ENCODE data around the gene HBA1. TPM values are rescaled to one million over a fixed set of nuclear protein-coding genes. Genes with fewer than 3 reads are reported as not detected.

HBA1 gene
- total RNA-seq, 4 donors from 2014 or later, result 11.9 to 71.7 (median 41.0) TPM

DNA sequence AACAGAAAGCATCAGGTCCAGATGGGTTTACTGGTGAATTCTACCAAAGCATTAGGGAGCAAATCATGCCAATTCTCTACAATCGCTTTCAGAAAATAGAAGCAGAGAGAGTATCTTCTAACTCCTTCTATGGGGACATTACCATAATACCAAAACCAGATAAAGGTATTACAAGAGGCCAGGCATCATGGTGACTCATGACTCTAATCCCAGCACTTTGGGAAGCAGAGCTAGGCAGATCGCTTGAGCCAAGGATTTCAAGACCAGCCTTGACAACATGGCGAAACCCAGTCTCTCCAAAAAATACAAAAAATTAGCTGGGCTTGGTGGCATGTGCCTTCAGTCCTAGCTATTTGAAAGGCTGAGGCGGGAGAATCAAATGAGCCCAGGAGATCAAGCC, 26.8 kb downstream of the HBA1 start:
- TF ChIP-seq, protein P1, sequence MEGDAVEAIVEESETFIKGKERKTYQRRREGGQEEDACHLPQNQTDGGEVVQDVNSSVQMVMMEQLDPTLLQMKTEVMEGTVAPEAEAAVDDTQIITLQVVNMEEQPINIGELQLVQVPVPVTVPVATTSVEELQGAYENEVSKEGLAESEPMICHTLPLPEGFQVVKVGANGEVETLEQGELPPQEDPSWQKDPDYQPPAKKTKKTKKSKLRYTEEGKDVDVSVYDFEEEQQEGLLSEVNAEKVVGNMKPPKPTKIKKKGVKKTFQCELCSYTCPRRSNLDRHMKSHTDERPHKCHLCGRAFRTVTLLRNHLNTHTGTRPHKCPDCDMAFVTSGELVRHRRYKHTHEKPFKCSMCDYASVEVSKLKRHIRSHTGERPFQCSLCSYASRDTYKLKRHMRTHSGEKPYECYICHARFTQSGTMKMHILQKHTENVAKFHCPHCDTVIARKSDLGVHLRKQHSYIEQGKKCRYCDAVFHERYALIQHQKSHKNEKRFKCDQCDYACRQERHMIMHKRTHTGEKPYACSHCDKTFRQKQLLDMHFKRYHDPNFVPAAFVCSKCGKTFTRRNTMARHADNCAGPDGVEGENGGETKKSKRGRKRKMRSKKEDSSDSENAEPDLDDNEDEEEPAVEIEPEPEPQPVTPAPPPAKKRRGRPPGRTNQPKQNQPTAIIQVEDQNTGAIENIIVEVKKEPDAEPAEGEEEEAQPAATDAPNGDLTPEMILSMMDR (IDR thresholded peaks at IDR 0.05; ENCODE audit: low read depth), result no peak

DNA sequence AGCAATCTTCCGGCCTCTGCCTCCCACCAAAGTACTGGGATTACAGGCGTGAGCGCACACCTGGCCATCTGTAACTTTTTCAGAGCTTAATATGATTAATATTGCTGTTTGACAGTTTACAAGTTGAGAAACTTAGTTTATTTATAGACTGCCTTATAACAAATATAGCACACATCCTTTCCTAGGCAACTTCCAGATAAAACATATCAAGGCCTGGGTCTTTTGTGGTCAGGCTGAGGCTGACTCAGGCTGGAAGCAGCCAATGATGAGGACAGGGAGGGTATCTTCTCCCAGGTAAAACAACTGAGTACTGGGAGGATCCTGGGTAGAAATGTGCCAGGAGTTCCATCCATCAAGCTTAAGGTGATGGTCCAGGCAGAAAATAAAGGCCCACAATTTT, 36.5 kb downstream of the HBA1 start:
- TF ChIP-seq, protein P1 (IDR thresholded peaks at IDR 0.05; ENCODE audit: low read depth), result no peak

DNA sequence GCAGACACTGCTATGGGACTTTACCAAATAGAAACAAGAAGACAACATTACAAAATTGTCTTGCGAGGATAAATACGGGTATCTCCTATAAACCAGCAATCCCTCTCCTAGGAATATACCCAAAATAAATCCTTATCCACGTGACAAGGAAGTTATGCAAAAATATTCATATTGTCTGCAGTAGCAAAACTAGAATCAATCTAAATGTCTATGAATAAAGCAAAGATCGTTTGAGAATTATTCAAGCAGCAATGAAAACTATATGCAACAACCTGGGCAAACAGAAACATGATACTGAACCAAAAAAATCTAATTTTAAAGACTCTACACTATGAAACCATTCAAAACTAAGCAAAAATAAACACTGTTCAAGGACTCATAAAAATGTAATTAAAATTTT, 43.5 kb downstream of the HBA1 start:
- TF ChIP-seq, protein P1 (IDR thresholded peaks at IDR 0.05; ENCODE audit: low read depth), result no peak

Small RNA genes lying within 50 kb of the gene (small RNA-seq; reads per million reads assigned to genes)
- 0.49 reads per million for gene RF00019

Other genes with a start within 250 kb of the HBA1 start
- 1 to 10 TPM; 1.5 to 7.3 (median 4.8) TPM for gene POLR3K, start 123.1 kb upstream of the HBA1 start, total RNA-seq
- 10 to 100 TPM; 12.8 to 21.9 (median 15.2) TPM for gene SNRNP25, start 122.9 kb upstream of the HBA1 start, total RNA-seq
- 10 to 100 TPM; 17.2 to 72.7 (median 27.9) TPM for gene RHBDF1, start 104.0 kb upstream of the HBA1 start, total RNA-seq
- gene MPG, start 98.5 kb upstream of the HBA1 start, total RNA-seq, result 100 to 1,000 TPM in 1 of 4 donors, 10 to 100 TPM in 3; 50.2 to 108 (median 83.5) TPM
- 10 to 100 TPM; 18.7 to 39.2 (median 24.7) TPM for gene NPRL3, start 38.0 kb upstream of the HBA1 start, total RNA-seq
- 1 to 10 TPM in 1 of 4 donors, under 1 TPM in 1, not detected in 2; 0.88 to 3.0 TPM for gene HBZ, start 24.0 kb upstream of the HBA1 start, total RNA-seq
- 1 to 10 TPM in 2 of 4 donors, not detected in 2; 1.3 to 2.4 TPM for gene HBM, start 10.7 kb upstream of the HBA1 start, total RNA-seq
- gene HBA2, start 3.8 kb upstream of the HBA1 start, total RNA-seq, result 100 to 1,000 TPM in 2 of 4 donors, 10 to 100 TPM in 2; 25.2 to 313 (median 90.4) TPM
- gene HBQ1, start 3.8 kb downstream of the HBA1 start, total RNA-seq, result not detected
- gene LUC7L, start 52.8 kb downstream of the HBA1 start, total RNA-seq, result 100 to 1,000 TPM in 2 of 4 donors, 10 to 100 TPM in 2; 73.9 to 133 (median 94.1) TPM
- 100 to 1,000 TPM in 1 of 4 donors, 10 to 100 TPM in 3; 43.4 to 117 (median 50.2) TPM for gene FAM234A, start 58.1 kb downstream of the HBA1 start, total RNA-seq
- gene RGS11, start 99.3 kb downstream of the HBA1 start, total RNA-seq, result 10 to 100 TPM in 2 of 4 donors, 1 to 10 TPM in 2; 6.2 to 20.2 (median 11.4) TPM
- not detected for gene ARHGDIG, start 103.9 kb downstream of the HBA1 start, total RNA-seq
- under 1 TPM in 2 of 4 donors, not detected in 2; 0.22 to 0.94 TPM for gene PDIA2, start 106.5 kb downstream of the HBA1 start, total RNA-seq
- gene AXIN1, start 176.0 kb downstream of the HBA1 start, total RNA-seq, result 10 to 100 TPM; 11.1 to 19.0 (median 15.0) TPM
- gene MRPL28, start 193.9 kb downstream of the HBA1 start, total RNA-seq, result 10 to 100 TPM; 37.3 to 59.9 (median 47.5) TPM
- gene PGAP6, start 205.3 kb downstream of the HBA1 start, total RNA-seq, result 10 to 100 TPM; 18.3 to 43.5 (median 28.3) TPM
- 100 to 1,000 TPM in 2 of 4 donors, 10 to 100 TPM in 2; 62.1 to 120 (median 96.5) TPM for gene NME4, start 220.5 kb downstream of the HBA1 start, total RNA-seq
- 10 to 100 TPM in 3 of 4 donors, 1 to 10 TPM in 1; 9.8 to 54.8 (median 20.3) TPM for gene DECR2, start 225.2 kb downstream of the HBA1 start, total RNA-seq
- gene RAB11FIP3, start 249.0 kb downstream of the HBA1 start, total RNA-seq, result 10 to 100 TPM; 10.9 to 35.0 (median 21.0) TPM